Astrocyte (in vitro differentiated cells and primary cell): Measurements from ENCODE around the gene ITGA8. TPM values are rescaled to one million over a fixed set of nuclear protein-coding genes. Genes with fewer than 3 reads are reported as not detected.

ENCODE experiments used
- DNase-seq: peaks from one replicate; pipeline ENCODE4 v3.0.0-alpha.2; 2010; ENCODE audit warnings: low read depth
- FAIRE-seq: peaks from 2 replicates; lab custom pipeline; 2011; peaks lifted over from hg19 to GRCh38; lab: Jason Lieb, UNC
- H2AFZ ChIP-seq: 2 replicates; pipeline ENCODE4 v1.6.0; 2012; ENCODE audit warnings: low read depth, low read length, inconsistent platforms
- H3K27ac ChIP-seq: 2 replicates; pipeline ENCODE4 v1.5.1; 2011; ENCODE audit warnings: low read depth, low read length, inconsistent platforms
- H3K27me3 ChIP-seq: 2 replicates; pipeline ENCODE4 v1.6.0; 2011; ENCODE audit warnings: low read length, inconsistent platforms; ENCODE audit not compliant: insufficient read depth
- H3K36me3 ChIP-seq: 2 replicates; pipeline ENCODE4 v1.5.1; 2011; ENCODE audit warnings: low read length, inconsistent platforms; ENCODE audit not compliant: insufficient read depth
- H3K4me1 ChIP-seq: 2 replicates; pipeline ENCODE4 v1.5.1; 2011; ENCODE audit warnings: low read length, inconsistent platforms; ENCODE audit not compliant: insufficient read depth
- H3K4me2 ChIP-seq: 2 replicates; pipeline ENCODE4 v1.6.0; 2012; ENCODE audit warnings: low read length, inconsistent platforms
- H3K4me3 ChIP-seq: 2 replicates; pipeline ENCODE4 v1.5.1; 2011; ENCODE audit warnings: low read depth, mild to moderate bottlenecking, low read length, inconsistent platforms; ENCODE audit not compliant: insufficient read depth
- H3K79me2 ChIP-seq: 2 replicates; pipeline ENCODE4 v1.6.0; 2012; ENCODE audit warnings: mild to moderate bottlenecking, low read length, inconsistent platforms; ENCODE audit not compliant: insufficient read depth
- H3K9ac ChIP-seq: 2 replicates; pipeline ENCODE4 v1.6.0; 2012; ENCODE audit warnings: mild to moderate bottlenecking, low read length, inconsistent platforms
- H3K9me3 ChIP-seq: 2 replicates; pipeline ENCODE4 v1.5.1; 2012; ENCODE audit warnings: low read depth, mild to moderate bottlenecking, low read length, inconsistent platforms; ENCODE audit not compliant: insufficient read depth
- H4K20me1 ChIP-seq: 2 replicates; pipeline ENCODE4 v1.6.0; 2012; ENCODE audit warnings: low read length, inconsistent platforms; ENCODE audit not compliant: insufficient read depth
- H3K27ac Mint-ChIP-seq: one replicate; pipeline ENCODE4 v1.8.0; 2021; ENCODE audit warnings: mild to moderate bottlenecking, mixed read lengths; ENCODE audit not compliant: unreplicated experiment
- H3K27me3 Mint-ChIP-seq: one replicate; pipeline ENCODE4 v1.8.0; 2021; ENCODE audit warnings: low read depth, mixed read lengths; ENCODE audit not compliant: unreplicated experiment
- H3K36me3 Mint-ChIP-seq: one replicate; pipeline ENCODE4 v1.8.0; 2021; ENCODE audit warnings: low read depth, mixed read lengths; ENCODE audit not compliant: unreplicated experiment
- H3K4me1 Mint-ChIP-seq: one replicate; pipeline ENCODE4 v1.8.0; 2021; ENCODE audit warnings: low read depth, mixed read lengths; ENCODE audit not compliant: unreplicated experiment
- H3K4me3 Mint-ChIP-seq: one replicate; pipeline ENCODE4 v1.8.0; 2021; ENCODE audit warnings: mild to moderate bottlenecking, moderate library complexity, mixed read lengths; ENCODE audit not compliant: unreplicated experiment
- H3K9me3 Mint-ChIP-seq: one replicate; pipeline ENCODE4 v1.8.0; 2021; ENCODE audit warnings: mild to moderate bottlenecking, mixed read lengths; ENCODE audit not compliant: unreplicated experiment
- EZH2 ChIP-seq: IDR thresholded peaks from 2 replicates; pipeline ENCODE4 v1.6.1; 2012; ENCODE audit warnings: mild to moderate bottlenecking, low read length, inconsistent platforms; ENCODE audit not compliant: insufficient read depth
- total RNA-seq: library from RNA; stranded (reverse); gene quantifications from 2 replicates; pipeline ENCODE4 v1.2.1, GENCODE V29; 2021
- TF ChIP-seq, protein P1 (sequence below): IDR thresholded peaks from 2 replicates; pipeline ENCODE4 v1.5.1; 2011; ENCODE audit warnings: low read depth, mild to moderate bottlenecking, inconsistent platforms, low read length, moderate library complexity; ENCODE audit not compliant: insufficient read depth

The ITGA8 gene
- total RNA-seq, 1 donor from 2014 or later: not detected

DNA sequence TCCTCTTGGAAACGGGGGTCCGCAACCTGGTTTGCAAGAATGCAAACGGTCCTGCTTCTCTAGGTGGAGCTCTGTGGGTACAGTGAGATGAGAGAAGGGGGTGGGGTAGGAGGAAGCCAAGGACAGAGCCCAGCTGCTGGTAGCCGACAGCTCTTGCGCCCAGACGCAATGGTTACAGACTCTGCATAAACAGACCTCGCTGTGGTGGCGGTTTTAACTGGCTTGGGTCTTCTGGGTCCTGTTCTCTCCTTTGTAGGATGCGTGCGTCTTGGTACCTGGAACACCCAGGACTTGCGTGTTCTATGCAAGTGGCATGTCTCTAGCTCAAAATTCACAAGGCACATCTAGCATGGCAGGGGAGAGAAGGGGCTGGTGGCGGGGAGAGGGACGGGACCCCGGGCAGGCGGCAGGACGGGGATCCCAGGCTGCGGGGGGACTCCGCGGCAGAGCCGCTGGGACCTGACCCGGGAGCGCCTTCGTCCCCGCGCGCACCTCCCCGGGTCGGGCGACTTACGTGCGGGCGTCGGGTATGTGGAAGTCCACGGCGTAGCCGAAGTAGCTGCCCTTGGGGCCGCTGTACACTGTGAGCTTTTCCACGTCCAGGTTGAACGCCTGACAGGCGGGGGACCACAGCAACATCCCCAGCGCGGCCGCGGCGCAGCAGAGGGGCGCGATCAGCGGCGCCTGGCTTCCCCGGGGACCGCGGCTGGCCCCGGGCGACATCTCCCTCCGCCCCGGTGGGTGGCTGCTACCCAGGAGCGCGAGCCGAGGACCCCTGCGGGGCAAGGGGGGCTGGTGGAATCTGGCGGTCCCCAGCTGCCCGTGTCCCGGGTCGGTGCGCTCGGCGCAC, 448 bp downstream of the ITGA8 start:
- Mint-ChIP-seq H3K27ac (no peak overlapping the region), H3K9me3 (no peaks in the 10 kb centered on the region), H3K36me3 (no peaks in the 10 kb centered on the region), H3K4me3 (peak overlapping the region; percentile 83), H3K4me1 (no peaks in the 10 kb centered on the region), H3K27me3 (peaks cover 37% of the 10 kb centered on the region)
- H3K9ac ChIP-seq: peak overlapping the region; percentile 46
- H2AFZ ChIP-seq: peak overlapping the region; percentile 56
- FAIRE-seq (no peak), DNase-seq (peak; percentile 0)
- no peaks in the 10 kb centered on the region for H3K9me3 ChIP-seq
- H3K27me3 ChIP-seq: peaks cover 28% of the 10 kb centered on the region
- no peaks in the 10 kb centered on the region for H4K20me1 ChIP-seq
- H3K79me2 ChIP-seq: no peaks in the 10 kb centered on the region
- peak overlapping the region; percentile 57 for H3K4me3 ChIP-seq
- peaks cover 3% of the 10 kb centered on the region for H3K4me1 ChIP-seq
- H3K27ac ChIP-seq: no peak overlapping the region
- H3K4me2 ChIP-seq: peak overlapping the region; percentile 83
- TF ChIP-seq EZH2: peak; percentile 69
- TF ChIP-seq, protein P1, sequence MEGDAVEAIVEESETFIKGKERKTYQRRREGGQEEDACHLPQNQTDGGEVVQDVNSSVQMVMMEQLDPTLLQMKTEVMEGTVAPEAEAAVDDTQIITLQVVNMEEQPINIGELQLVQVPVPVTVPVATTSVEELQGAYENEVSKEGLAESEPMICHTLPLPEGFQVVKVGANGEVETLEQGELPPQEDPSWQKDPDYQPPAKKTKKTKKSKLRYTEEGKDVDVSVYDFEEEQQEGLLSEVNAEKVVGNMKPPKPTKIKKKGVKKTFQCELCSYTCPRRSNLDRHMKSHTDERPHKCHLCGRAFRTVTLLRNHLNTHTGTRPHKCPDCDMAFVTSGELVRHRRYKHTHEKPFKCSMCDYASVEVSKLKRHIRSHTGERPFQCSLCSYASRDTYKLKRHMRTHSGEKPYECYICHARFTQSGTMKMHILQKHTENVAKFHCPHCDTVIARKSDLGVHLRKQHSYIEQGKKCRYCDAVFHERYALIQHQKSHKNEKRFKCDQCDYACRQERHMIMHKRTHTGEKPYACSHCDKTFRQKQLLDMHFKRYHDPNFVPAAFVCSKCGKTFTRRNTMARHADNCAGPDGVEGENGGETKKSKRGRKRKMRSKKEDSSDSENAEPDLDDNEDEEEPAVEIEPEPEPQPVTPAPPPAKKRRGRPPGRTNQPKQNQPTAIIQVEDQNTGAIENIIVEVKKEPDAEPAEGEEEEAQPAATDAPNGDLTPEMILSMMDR: no peak
- H3K36me3 ChIP-seq: no peaks in the 10 kb centered on the region

DNA sequence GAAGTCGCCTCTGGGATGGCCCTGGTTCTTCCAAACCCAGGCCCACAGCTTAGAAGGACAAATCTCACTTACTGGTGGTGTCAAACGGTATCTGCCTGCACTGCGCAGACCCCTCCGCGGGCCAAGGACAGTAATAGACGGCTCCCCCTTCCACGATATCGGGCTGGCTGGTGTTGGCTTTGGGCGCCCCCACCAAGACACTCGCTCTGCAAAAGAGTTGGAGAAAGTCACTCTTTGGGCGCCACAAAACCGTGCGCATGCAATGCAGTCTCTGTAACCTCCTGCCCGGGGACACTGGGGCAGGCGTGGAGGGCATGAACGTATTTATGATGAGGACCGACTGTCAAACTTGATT, 1.1 kb downstream of the ITGA8 start:
- Histone ChIP-seq H4K20me1 (no peaks in the 10 kb centered on the region), H3K4me2 (peak overlapping the region; percentile 83), H3K9me3 (no peaks in the 10 kb centered on the region), H2AFZ (peak overlapping the region; percentile 56), H3K4me1 (peaks cover 3% of the 10 kb centered on the region), H3K27ac (no peak overlapping the region), H3K4me3 (peak overlapping the region; percentile 57), H3K27me3 (peaks cover 28% of the 10 kb centered on the region), H3K79me2 (no peaks in the 10 kb centered on the region), H3K36me3 (no peaks in the 10 kb centered on the region), H3K9ac (peak overlapping the region; percentile 46)
- TF ChIP-seq, protein P1: no peak
- no peak for TF ChIP-seq EZH2
- Mint-ChIP-seq H3K36me3 (no peaks in the 10 kb centered on the region), H3K27ac (no peak overlapping the region), H3K27me3 (peaks cover 37% of the 10 kb centered on the region), H3K4me3 (peak overlapping the region; percentile 83), H3K4me1 (no peaks in the 10 kb centered on the region), H3K9me3 (no peaks in the 10 kb centered on the region)
- FAIRE-seq (no peak), DNase-seq (no peak)
